ENCODE results near the gene ELP2.

ELP2 gene

GRCh38 chr18:36187826-36188721 is 58.4 kb downstream of the ELP2 start:
- WGBS = 25% methylated on average over 40 of the region's 43 CpGs
- H3K4me1 ChIP-seq (ENCODE audit: control insufficient read depth, insufficient read depth, low read depth, low read length) = peaks cover 28% of the 10 kb centered on the region
- peak overlapping the region; percentile 92 for H3K9ac ChIP-seq (ENCODE audit: low read length)
- H2BK5ac ChIP-seq (ENCODE audit: low read depth, low read length, poor library complexity, severe bottlenecking) = no peak overlapping the region
- H2AK5ac ChIP-seq (ENCODE audit: low read length, severe bottlenecking) = no peak overlapping the region
- H3K4me2 ChIP-seq (ENCODE audit: low read length, poor library complexity, severe bottlenecking) = peak overlapping the region; percentile 81
- H3K27ac ChIP-seq (ENCODE audit: low read length, poor library complexity, severe bottlenecking) = no peak overlapping the region
- H4K8ac ChIP-seq (ENCODE audit: low read length) = peak overlapping the region; percentile 46
- H3K36me3 ChIP-seq (ENCODE audit: control insufficient read depth in 1 of 2, insufficient read depth in 2 of 2, low read depth in 1 of 2, low read length in 2 of 2) = peaks cover 0 to 3% of the 10 kb centered on the region in 2 experiments
- peak; percentile 19 for DNase-seq
- no peaks in the 10 kb centered on the region for H3K27me3 ChIP-seq (ENCODE audit: control insufficient read depth in 1 of 2, insufficient read depth in 1 of 2, low read length in 2 of 2)
- H3K9me3 ChIP-seq (ENCODE audit: control insufficient read depth, low read length) = no peaks in the 10 kb centered on the region
- H3K18ac ChIP-seq (ENCODE audit: low read depth in 1 of 2, low read length in 2 of 2) = peak overlapping the region; percentile 16 to 87
- H2AFZ ChIP-seq (ENCODE audit: low read depth, low read length) = peak overlapping the region; percentile 55
- H3K14ac ChIP-seq (ENCODE audit: low read length in 2 of 2) = peak overlapping the region in 1 of 2 experiments; percentile 89
- H3K79me1 ChIP-seq (replicated peaks; ENCODE audit: low read length, poor library complexity, severe bottlenecking) = peaks cover 38% of the 10 kb centered on the region
- no peak overlapping the region for H4K91ac ChIP-seq (ENCODE audit: low read length)
- peak overlapping the region; percentile 60 for H2BK15ac ChIP-seq (ENCODE audit: low read depth, poor library complexity, severe bottlenecking)
- no peak overlapping the region for H2BK12ac ChIP-seq (ENCODE audit: low read length in 2 of 2)
- no peak overlapping the region for H3K4ac ChIP-seq (ENCODE audit: low read depth in 1 of 2, low read length in 2 of 2)
- no peak overlapping the region for H3K23ac ChIP-seq (ENCODE audit: low read length in 2 of 2)
- peak overlapping the region; percentile 86 to 96 for H3K4me3 ChIP-seq (ENCODE audit: insufficient read depth in 1 of 2, low read depth in 1 of 2, low read length in 2 of 2)
- no peak overlapping the region for H2BK120ac ChIP-seq (ENCODE audit: low read depth, low read length)

- WGBS = 31% methylated on average over 2 of the region's 3 CpGs
- H3K79me1 ChIP-seq (replicated peaks; ENCODE audit: low read length, poor library complexity, severe bottlenecking) = peaks cover 37% of the 10 kb centered on the region
- H2BK15ac ChIP-seq (ENCODE audit: low read depth, poor library complexity, severe bottlenecking) = no peak overlapping the region
These were observed 59.2 kb downstream of the ELP2 start for GRCh38 chr18:36188916-36189315.

GRCh38 chr18:36189486-36189885 is 59.8 kb downstream of the ELP2 start:
- Histone ChIP-seq H3K14ac (ENCODE audit: low read length in 2 of 2) (no peak overlapping the region), H3K23ac (ENCODE audit: low read length in 2 of 2) (no peak overlapping the region), H3K9me3 (ENCODE audit: control insufficient read depth, low read length) (no peaks in the 10 kb centered on the region), H4K8ac (ENCODE audit: low read length) (no peak overlapping the region), H3K4me3 (ENCODE audit: insufficient read depth in 1 of 2, low read depth in 1 of 2, low read length in 2 of 2) (no peak overlapping the region), H2BK12ac (ENCODE audit: low read length in 2 of 2) (no peak overlapping the region), H3K4ac (ENCODE audit: low read depth in 1 of 2, low read length in 2 of 2) (no peak overlapping the region), H3K79me1 (replicated peaks; ENCODE audit: low read length, poor library complexity, severe bottlenecking) (peaks cover 39% of the 10 kb centered on the region), H3K18ac (ENCODE audit: low read depth in 1 of 2, low read length in 2 of 2) (no peak overlapping the region), H3K27ac (ENCODE audit: low read length, poor library complexity, severe bottlenecking) (no peak overlapping the region), H3K36me3 (ENCODE audit: control insufficient read depth in 1 of 2, insufficient read depth in 2 of 2, low read depth in 1 of 2, low read length in 2 of 2) (peaks cover 0 to 3% of the 10 kb centered on the region in 2 experiments), H2AK5ac (ENCODE audit: low read length, severe bottlenecking) (no peak overlapping the region), H3K4me2 (ENCODE audit: low read length, poor library complexity, severe bottlenecking) (no peak overlapping the region), H3K4me1 (ENCODE audit: control insufficient read depth, insufficient read depth, low read depth, low read length) (peaks cover 28% of the 10 kb centered on the region), H2BK5ac (ENCODE audit: low read depth, low read length, poor library complexity, severe bottlenecking) (no peak overlapping the region), H4K91ac (ENCODE audit: low read length) (no peak overlapping the region), H3K9ac (ENCODE audit: low read length) (no peak overlapping the region), H2BK120ac (ENCODE audit: low read depth, low read length) (no peak overlapping the region), H3K27me3 (ENCODE audit: control insufficient read depth in 1 of 2, insufficient read depth in 1 of 2, low read length in 2 of 2) (no peaks in the 10 kb centered on the region), H2AFZ (ENCODE audit: low read depth, low read length) (no peak overlapping the region), H2BK15ac (ENCODE audit: low read depth, poor library complexity, severe bottlenecking) (no peak overlapping the region)
- WGBS = 90% methylated on average over 3 of the region's 4 CpGs
- DNase-seq = no peak

More at GRCh38 chr18:36188916-36189315, 59.2 kb downstream of the ELP2 start:
- Histone ChIP-seq H3K14ac (ENCODE audit: low read length in 2 of 2) (no peak overlapping the region), H2AFZ (ENCODE audit: low read depth, low read length) (no peak overlapping the region), H3K36me3 (ENCODE audit: control insufficient read depth in 1 of 2, insufficient read depth in 2 of 2, low read depth in 1 of 2, low read length in 2 of 2) (peaks cover 0 to 3% of the 10 kb centered on the region in 2 experiments), H2BK12ac (ENCODE audit: low read length in 2 of 2) (no peak overlapping the region), H3K9ac (ENCODE audit: low read length) (no peak overlapping the region), H3K9me3 (ENCODE audit: control insufficient read depth, low read length) (no peaks in the 10 kb centered on the region), H3K27ac (ENCODE audit: low read length, poor library complexity, severe bottlenecking) (no peak overlapping the region), H2AK5ac (ENCODE audit: low read length, severe bottlenecking) (peak overlapping the region; percentile 78), H4K8ac (ENCODE audit: low read length) (no peak overlapping the region), H3K4me3 (ENCODE audit: insufficient read depth in 1 of 2, low read depth in 1 of 2, low read length in 2 of 2) (peak overlapping the region in 1 of 2 experiments; percentile 96), H2BK120ac (ENCODE audit: low read depth, low read length) (no peak overlapping the region), H3K18ac (ENCODE audit: low read depth in 1 of 2, low read length in 2 of 2) (no peak overlapping the region), H3K27me3 (ENCODE audit: control insufficient read depth in 1 of 2, insufficient read depth in 1 of 2, low read length in 2 of 2) (no peaks in the 10 kb centered on the region), H3K4me1 (ENCODE audit: control insufficient read depth, insufficient read depth, low read depth, low read length) (peaks cover 28% of the 10 kb centered on the region), H3K23ac (ENCODE audit: low read length in 2 of 2) (no peak overlapping the region), H4K91ac (ENCODE audit: low read length) (no peak overlapping the region), H2BK5ac (ENCODE audit: low read depth, low read length, poor library complexity, severe bottlenecking) (no peak overlapping the region), H3K4me2 (ENCODE audit: low read length, poor library complexity, severe bottlenecking) (peak overlapping the region; percentile 81), H3K4ac (ENCODE audit: low read depth in 1 of 2, low read length in 2 of 2) (no peak overlapping the region)
- no peak for DNase-seq

DNA sequence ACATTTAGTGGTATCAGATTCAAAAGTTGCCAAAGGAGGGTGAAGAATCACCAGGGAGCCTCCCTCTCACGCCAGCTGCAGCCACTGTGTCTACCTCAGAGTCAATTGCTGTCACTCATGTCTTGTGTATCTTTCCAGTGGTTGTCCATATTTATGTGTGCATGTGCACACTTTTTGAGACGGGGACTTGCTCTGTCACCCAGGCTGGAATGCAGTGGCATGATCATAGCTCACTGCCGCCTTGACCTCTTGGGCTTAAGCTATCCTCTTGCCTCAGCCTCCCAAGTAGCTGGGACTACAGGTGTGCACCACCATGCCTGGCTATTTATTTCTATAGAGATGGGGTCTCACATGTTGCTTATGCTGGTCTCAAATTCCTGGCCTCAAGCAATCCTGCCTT is 61.6 kb downstream of the ELP2 start:
- WGBS = 87% methylated on average over 3 of the region's 3 CpGs
- H2BK12ac ChIP-seq (ENCODE audit: low read length in 2 of 2) = no peak overlapping the region
- no peaks in the 10 kb centered on the region for H3K27me3 ChIP-seq (ENCODE audit: control insufficient read depth in 1 of 2, insufficient read depth in 1 of 2, low read length in 2 of 2)
- no peak overlapping the region for H4K8ac ChIP-seq (ENCODE audit: low read length)
- H3K4me3 ChIP-seq (ENCODE audit: insufficient read depth in 1 of 2, low read depth in 1 of 2, low read length in 2 of 2) = no peak overlapping the region
- no peak overlapping the region for H2BK120ac ChIP-seq (ENCODE audit: low read depth, low read length)
- no peak overlapping the region for H3K14ac ChIP-seq (ENCODE audit: low read length in 2 of 2)
- no peak overlapping the region for H2BK15ac ChIP-seq (ENCODE audit: low read depth, poor library complexity, severe bottlenecking)
- no peak overlapping the region for H2AK5ac ChIP-seq (ENCODE audit: low read length, severe bottlenecking)
- no peak for DNase-seq
- no peak overlapping the region for H3K27ac ChIP-seq (ENCODE audit: low read length, poor library complexity, severe bottlenecking)
- H3K36me3 ChIP-seq (ENCODE audit: control insufficient read depth in 1 of 2, insufficient read depth in 2 of 2, low read depth in 1 of 2, low read length in 2 of 2) = peaks cover 7 to 12% of the 10 kb centered on the region in 2 experiments
- peaks cover 15% of the 10 kb centered on the region for H3K4me1 ChIP-seq (ENCODE audit: control insufficient read depth, insufficient read depth, low read depth, low read length)
- no peak overlapping the region for H3K23ac ChIP-seq (ENCODE audit: low read length in 2 of 2)
- H2AFZ ChIP-seq (ENCODE audit: low read depth, low read length) = no peak overlapping the region
- H4K91ac ChIP-seq (ENCODE audit: low read length) = no peak overlapping the region
- no peak overlapping the region for H3K9ac ChIP-seq (ENCODE audit: low read length)
- no peaks in the 10 kb centered on the region for H3K9me3 ChIP-seq (ENCODE audit: control insufficient read depth, low read length)
- no peak overlapping the region for H3K4me2 ChIP-seq (ENCODE audit: low read length, poor library complexity, severe bottlenecking)
- H3K79me1 ChIP-seq (replicated peaks; ENCODE audit: low read length, poor library complexity, severe bottlenecking) = peaks cover 43% of the 10 kb centered on the region
- no peak overlapping the region for H2BK5ac ChIP-seq (ENCODE audit: low read depth, low read length, poor library complexity, severe bottlenecking)
- no peak overlapping the region for H3K4ac ChIP-seq (ENCODE audit: low read depth in 1 of 2, low read length in 2 of 2)
- no peak overlapping the region for H3K18ac ChIP-seq (ENCODE audit: low read depth in 1 of 2, low read length in 2 of 2)
